Measurements from ENCODE around the gene CNNM2.
"Not testable (repeated sequence)": the region's sequence is repeated elsewhere in the genome, so short reads cannot be mapped to it uniquely, and the experiment has no call there.

Gene CNNM2

DNA sequence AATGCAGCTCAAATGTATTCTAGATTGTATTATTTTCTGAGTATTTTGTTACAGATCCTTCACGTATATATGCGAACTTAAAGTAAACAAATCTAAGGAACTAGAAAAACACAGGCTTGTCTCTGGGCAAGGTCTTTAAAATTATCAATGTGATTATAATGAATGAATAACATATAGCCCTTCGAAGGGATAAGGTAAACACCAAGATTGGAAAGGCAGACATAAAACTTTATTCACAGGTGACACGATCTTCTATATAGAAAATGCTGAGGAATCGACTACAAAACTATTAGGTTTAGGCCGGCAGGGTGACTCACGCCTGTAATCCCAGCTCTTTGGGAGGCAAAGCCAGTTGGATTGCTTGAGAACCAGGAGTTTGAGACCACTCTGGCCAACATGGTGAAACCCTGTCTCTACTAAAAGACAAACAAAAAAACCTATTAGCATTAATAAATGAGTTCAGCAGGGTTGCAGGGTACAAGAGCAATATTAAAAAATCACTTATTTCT lies 80.4 kb downstream of the CNNM2 start:
- DNase-seq (ENCODE audit: insufficient read length, low spot score) (no peak), FAIRE-seq (no peak)
- TF ChIP-seq, protein P1, sequence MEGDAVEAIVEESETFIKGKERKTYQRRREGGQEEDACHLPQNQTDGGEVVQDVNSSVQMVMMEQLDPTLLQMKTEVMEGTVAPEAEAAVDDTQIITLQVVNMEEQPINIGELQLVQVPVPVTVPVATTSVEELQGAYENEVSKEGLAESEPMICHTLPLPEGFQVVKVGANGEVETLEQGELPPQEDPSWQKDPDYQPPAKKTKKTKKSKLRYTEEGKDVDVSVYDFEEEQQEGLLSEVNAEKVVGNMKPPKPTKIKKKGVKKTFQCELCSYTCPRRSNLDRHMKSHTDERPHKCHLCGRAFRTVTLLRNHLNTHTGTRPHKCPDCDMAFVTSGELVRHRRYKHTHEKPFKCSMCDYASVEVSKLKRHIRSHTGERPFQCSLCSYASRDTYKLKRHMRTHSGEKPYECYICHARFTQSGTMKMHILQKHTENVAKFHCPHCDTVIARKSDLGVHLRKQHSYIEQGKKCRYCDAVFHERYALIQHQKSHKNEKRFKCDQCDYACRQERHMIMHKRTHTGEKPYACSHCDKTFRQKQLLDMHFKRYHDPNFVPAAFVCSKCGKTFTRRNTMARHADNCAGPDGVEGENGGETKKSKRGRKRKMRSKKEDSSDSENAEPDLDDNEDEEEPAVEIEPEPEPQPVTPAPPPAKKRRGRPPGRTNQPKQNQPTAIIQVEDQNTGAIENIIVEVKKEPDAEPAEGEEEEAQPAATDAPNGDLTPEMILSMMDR (IDR thresholded peaks at IDR 0.05; ENCODE audit: insufficient read depth, missing control alignments), result no peak

DNA sequence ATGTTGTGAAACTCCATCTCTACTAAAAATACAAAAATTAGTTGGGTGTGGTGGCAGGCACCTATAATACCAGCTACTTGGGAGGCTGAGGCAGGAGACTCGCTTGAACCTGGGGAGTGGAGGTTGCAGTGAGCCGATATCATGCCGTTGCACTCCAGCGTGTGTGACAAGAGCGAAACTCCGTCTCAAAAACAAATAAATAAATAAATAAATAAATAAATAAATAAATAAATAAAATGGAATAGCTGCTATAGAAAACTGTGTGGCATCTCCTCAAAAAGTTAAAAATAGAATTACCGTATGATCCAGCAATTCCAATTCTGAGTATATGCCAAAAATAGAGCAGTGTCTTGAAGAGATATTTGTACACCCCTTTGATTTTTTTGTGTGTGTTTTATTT lies 82.0 kb downstream of the CNNM2 start:
- FAIRE-seq; DNase-seq (ENCODE audit: insufficient read length, low spot score): not testable (repeated sequence)

DNA sequence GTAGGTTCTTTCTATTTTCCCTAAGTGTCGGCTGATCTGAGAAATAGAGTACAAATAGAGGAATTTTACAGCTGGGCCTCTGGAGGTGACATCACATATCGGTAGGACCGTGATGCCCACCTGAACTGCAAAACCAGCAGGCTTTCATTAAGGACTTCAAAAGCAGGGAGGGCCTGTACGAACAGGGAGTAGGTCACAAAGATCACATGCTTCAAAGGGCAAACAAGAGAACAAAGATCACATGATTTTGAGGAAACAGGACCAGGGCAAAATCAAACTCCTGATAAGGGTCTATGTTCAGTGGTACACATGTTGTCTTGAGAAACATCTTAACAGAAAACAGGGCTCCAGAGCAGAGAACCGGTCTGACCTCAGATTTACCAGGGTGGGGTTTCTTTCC lies 88.9 kb downstream of the CNNM2 start:
- TF ChIP-seq, protein P1 (IDR thresholded peaks at IDR 0.05; ENCODE audit: insufficient read depth, missing control alignments), result no peak
- FAIRE-seq, result no peak
- DNase-seq (ENCODE audit: insufficient read length, low spot score), result no peak

DNA sequence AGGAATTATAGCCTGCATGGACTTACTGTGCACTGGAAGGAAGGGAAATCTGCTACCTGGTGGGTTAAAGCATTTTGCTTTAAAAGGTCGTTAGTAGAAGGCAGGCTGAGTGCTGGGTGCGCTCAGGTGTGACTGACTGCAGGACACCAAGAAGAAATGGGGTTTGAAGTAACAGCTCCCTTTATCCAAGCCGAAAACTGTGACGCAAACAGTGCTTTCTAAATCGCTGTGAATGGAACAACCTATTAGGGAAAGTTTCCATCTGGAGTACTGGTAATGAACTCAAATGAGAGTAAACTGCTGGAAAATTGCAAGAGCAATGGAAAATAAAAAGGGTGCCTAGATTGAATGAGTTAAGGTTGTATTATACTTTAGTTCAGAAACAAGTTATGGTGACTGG lies 95.3 kb downstream of the CNNM2 start:
- no peak for FAIRE-seq

DNA sequence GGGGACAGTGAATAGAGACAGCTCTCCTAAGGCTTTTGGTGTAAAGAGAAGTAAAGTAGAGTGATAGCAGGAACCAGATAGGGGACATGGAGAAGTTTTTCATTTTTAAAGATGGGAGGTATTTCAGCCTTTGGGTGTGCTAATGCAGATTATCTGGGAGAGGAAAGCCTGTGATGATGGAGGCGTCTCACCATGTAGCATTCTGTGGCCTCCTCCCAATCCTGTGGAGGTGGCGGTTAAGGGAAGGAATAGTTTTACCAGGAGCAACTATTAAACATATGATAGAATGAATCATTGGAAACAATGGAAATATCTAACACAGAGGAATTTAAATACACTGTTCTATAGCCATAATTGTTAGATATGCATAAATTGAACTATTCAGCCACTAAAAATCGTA lies 101.3 kb downstream of the CNNM2 start:
- FAIRE-seq, result no peak
- no peak for DNase-seq (ENCODE audit: insufficient read length, low spot score)
- TF ChIP-seq, protein P1 (IDR thresholded peaks at IDR 0.05; ENCODE audit: insufficient read depth, missing control alignments), result no peak

More for the DNA sequence above, 95.3 kb downstream of the CNNM2 start:
- TF ChIP-seq, protein P1 (IDR thresholded peaks at IDR 0.05; ENCODE audit: insufficient read depth, missing control alignments), result no peak
- no peak for DNase-seq (ENCODE audit: insufficient read length, low spot score)

DNA sequence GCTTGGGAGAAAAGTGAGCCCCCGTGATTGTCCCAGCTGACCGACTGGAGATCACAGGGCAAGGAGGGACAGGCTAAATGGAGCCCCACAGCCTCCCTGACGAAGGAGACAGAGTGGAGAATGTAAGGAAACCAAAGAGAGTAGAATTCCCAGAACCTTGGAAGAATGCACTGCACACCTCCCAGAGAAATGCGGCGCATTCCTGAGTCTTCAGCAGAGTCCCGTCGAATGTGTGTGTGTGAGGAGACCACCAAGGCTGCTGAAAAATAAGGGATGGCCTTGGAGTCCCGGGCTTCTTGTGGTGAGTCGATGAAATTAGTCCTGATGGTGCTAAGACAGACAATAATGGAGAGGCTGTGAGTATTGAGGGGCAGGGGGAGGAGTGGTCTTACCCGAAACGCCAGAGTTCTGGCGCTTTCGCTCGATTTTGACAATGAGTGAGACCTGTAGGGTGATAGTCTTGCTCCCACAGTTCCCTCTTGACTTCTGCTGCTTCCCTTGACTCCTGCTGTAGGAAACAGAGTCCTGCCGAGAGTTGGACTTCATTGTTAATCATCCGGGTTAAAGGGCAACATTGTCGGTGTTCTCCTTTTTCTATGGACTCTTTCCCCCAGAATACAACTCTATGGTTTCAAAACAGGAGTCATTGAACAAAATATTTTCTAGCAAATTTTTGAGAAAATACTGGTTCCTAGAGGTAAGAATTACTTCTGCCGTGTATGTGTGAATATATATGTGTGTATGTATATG lies 103.2 kb downstream of the CNNM2 start:
- DNase-seq (ENCODE audit: insufficient read length, low spot score) (no peak), FAIRE-seq (no peak)
- TF ChIP-seq, protein P1 (IDR thresholded peaks at IDR 0.05; ENCODE audit: insufficient read depth, missing control alignments), result no peak

DNA sequence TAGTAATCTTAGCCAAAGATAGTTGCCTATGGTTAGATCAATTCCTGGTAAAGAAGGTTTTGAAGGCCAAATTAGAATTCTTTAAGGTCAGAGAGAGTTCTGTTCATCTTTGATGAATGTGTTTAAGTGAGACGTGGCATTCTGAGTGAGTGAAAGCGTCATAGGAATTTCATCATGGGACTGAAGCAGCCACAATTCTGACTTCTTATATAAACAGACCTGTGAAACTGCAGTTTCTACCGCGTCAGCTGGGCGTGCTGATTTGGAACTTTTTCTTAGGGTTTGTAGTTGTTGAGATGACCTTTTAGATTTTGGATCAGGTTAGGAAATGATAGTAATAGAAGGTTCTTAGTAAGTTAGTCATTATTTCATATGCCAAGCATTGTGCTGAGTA lies 103.8 kb downstream of the CNNM2 start:
- FAIRE-seq (no peak), DNase-seq (ENCODE audit: insufficient read length, low spot score) (no peak)

More for the DNA sequence above, 103.8 kb downstream of the CNNM2 start:
- TF ChIP-seq, protein P1 (IDR thresholded peaks at IDR 0.05; ENCODE audit: insufficient read depth, missing control alignments), result no peak
